NT2/D1 (cell line): ENCODE results near the gene PRG3.

Experiments
- YY1 ChIP-seq: IDR thresholded peaks from 2 replicates; pipeline ENCODE4 v1.6.1; 2011; ENCODE audit not compliant: insufficient read length, insufficient read depth
- ZNF274 ChIP-seq: IDR thresholded peaks from 2 replicates; pipeline ENCODE4 v1.6.1; 2011; ENCODE audit warnings: mild to moderate bottlenecking, low read depth, low read length

DNA sequence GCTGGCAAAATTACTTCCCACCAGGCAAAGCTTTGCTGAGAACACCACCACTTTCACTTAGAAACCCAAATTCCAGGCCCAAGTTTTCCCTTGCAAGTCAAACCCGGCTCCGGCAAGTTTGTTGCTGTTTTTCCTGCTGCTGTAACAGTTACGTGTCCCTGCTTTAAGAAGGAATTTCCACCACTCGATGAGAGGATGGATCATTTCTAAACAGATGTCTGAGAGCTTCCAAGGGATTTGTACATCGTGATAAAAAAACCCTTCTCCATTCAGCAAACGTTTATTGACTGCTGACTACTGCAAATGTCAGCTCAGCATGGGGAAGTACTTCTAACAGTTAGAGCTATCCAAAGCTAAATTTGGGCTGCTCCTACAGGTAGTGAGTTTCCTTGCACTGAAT lies 23.1 kb downstream of the PRG3 start:
- TF ChIP-seq YY1 (no peak), ZNF274 (no peak)
